ENCODE measurements around the gene TRMT44.

Gene TRMT44

DNA sequence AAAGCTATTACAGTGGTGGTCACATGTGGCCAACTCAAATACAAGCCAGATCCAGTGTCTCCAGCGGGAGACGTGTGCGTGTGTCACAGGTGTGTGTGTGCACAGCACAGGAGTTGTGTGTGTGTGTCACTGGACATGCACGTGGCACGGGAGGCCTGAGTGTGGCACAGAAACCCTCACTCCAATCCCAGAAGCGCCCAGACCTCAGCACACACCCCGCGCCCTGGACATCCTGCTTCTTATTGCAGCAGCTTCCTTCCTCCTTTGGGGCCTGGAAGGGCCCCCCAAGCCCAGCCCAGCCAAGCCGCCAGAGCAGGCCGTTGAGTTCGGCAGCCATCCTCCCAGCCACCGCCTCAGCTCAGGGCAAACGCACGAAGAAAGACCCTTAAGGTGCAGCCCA is 37.9 kb upstream of the TRMT44 start:
- no peak for TF ChIP-seq ZBTB7A (IDR thresholded peaks at IDR 0.05; ENCODE audit: low read depth)
- TF ChIP-seq EGR1 (IDR thresholded peaks at IDR 0.05), result no peak

- TF ChIP-seq YY1 (IDR thresholded peaks at IDR 0.05; ENCODE audit: low read depth) (no peak), ZBTB7A (IDR thresholded peaks at IDR 0.05; ENCODE audit: low read depth) (no peak), EGR1 (IDR thresholded peaks at IDR 0.05) (no peak), NFIC (IDR thresholded peaks at IDR 0.05) (0 out of 2 replicates have a peak, but pooled peaks have one; percentile 25), TCF12 (IDR thresholded peaks at IDR 0.05; ENCODE audit: low read depth) (no peak), EP300 (IDR thresholded peaks at IDR 0.05; ENCODE audit: borderline replicate concordance) (no peak), RAD21 (IDR thresholded peaks at IDR 0.05; ENCODE audit: low read depth) (peak; percentile 95)
Measured at GRCh38 chr4:8403173-8403753, 37.3 kb upstream of the TRMT44 start.

DNA sequence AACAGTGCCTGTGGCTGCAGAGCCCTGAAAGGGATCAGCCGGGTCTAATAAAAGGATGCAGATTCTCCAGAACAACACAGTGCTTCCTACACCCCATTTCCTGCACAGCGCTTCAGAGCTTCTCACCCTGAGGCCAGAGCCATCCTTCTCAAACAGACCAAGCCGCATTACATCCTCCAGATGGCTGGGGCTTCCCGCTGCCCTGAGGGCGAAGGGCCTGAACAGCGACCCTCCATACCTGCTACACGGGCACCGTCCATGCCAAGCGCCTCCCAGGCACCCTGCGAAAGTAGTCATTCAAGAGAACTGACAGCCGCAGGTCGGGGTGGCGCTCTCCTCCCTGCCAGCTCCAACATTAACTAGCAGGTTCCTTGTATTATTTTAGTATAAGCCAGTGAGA is 36.6 kb upstream of the TRMT44 start:
- TF ChIP-seq TAF1 (IDR thresholded peaks at IDR 0.05; ENCODE audit: low read depth) (no peak), CEBPB (IDR thresholded peaks at IDR 0.05) (no peak), EGR1 (IDR thresholded peaks at IDR 0.05) (no peak), FOXM1 (IDR thresholded peaks at IDR 0.05; ENCODE audit: borderline replicate concordance, low read depth) (no peak), MAX (IDR thresholded peaks at IDR 0.05) (no peak), EP300 (IDR thresholded peaks at IDR 0.05; ENCODE audit: borderline replicate concordance) (no peak), TCF12 (IDR thresholded peaks at IDR 0.05; ENCODE audit: low read depth) (no peak), ZBTB7A (IDR thresholded peaks at IDR 0.05; ENCODE audit: low read depth) (no peak)

DNA sequence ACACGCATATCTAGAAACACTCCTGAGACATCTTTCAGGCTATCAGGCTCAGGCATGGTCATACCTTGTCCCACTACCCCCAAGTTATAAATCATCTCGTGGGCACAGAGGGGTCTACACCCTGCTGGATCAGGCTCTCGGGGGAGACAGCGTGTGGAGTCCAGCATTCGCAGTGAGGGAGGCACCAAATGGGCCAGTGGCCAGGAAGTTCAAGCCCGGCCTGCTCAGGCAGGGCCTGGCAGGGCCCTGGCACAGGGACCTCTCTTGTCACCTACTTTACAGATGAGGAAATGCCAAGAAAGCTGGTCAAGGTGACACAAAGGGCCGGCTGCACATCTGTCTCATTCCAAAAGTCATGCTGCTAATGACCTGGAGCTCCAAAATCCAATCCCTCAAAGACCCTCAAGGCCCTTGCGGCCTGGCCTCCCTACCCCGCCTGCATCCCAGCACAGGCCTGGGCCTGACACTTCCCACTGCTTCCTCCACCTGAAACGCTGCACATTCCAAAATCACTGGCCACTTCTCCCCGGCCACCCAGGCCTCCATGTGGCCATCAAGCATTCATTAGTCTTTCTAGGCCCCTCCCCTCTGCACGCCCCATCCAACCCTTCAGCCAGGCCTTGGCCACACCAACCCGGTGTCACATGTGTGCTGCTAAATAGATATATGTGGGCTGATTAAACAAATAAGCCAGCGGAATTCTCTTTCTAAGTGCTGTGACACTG is 35.6 kb upstream of the TRMT44 start:
- TF ChIP-seq TAF1 (IDR thresholded peaks at IDR 0.05; ENCODE audit: low read depth), result no peak

- TF ChIP-seq YY1 (IDR thresholded peaks at IDR 0.05; ENCODE audit: low read depth), result no peak
Measured at GRCh38 chr4:8405516-8405875, 35.1 kb upstream of the TRMT44 start.

- peak; percentile 62; the same call in 1 of the 2 replicates for TF ChIP-seq RAD21 (IDR thresholded peaks at IDR 0.05; ENCODE audit: low read depth)
Measured at GRCh38 chr4:8406887-8407286, 33.7 kb upstream of the TRMT44 start.

GRCh38 chr4:8407316-8407715 is 33.3 kb upstream of the TRMT44 start:
- TF ChIP-seq USF1 (IDR thresholded peaks at IDR 0.05) (no peak), MAX (IDR thresholded peaks at IDR 0.05) (no peak), CEBPB (IDR thresholded peaks at IDR 0.05) (no peak), EP300 (IDR thresholded peaks at IDR 0.05; ENCODE audit: borderline replicate concordance) (no peak), CREB1 (IDR thresholded peaks at IDR 0.05; ENCODE audit: low read depth) (no peak), EGR1 (IDR thresholded peaks at IDR 0.05) (no peak), FOXM1 (IDR thresholded peaks at IDR 0.05; ENCODE audit: borderline replicate concordance, low read depth) (no peak), TAF1 (IDR thresholded peaks at IDR 0.05; ENCODE audit: low read depth) (no peak)

DNA sequence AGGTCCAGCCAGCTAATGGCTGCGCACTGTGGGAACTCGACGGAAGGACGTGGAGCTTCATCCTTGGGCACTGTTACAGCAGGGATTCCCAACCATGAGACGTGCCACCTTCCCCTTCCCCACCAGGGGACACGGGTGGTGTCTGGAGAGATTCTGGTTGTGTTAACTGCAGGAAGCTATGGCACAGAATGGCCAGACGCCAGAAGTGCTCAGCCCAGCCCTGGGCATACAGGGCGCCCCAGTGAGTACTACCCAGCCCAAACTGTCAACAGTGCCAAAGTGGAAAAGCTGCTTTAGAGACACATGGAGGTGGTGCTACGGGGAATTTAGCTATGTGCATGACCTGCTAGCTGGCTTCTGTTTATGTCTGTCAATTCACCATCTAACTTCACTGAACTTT is 32.8 kb upstream of the TRMT44 start:
- TF ChIP-seq USF1 (IDR thresholded peaks at IDR 0.05), result no peak
- no peak for TF ChIP-seq TCF12 (IDR thresholded peaks at IDR 0.05; ENCODE audit: low read depth)
- TF ChIP-seq CREB1 (IDR thresholded peaks at IDR 0.05; ENCODE audit: low read depth), result no peak
- TF ChIP-seq RAD21 (IDR thresholded peaks at IDR 0.05; ENCODE audit: low read depth), result no peak

GRCh38 chr4:8409264-8410065 is 31.1 kb upstream of the TRMT44 start:
- TF ChIP-seq CEBPB (IDR thresholded peaks at IDR 0.05) (no peak), ZBTB7A (IDR thresholded peaks at IDR 0.05; ENCODE audit: low read depth) (no peak), TCF12 (IDR thresholded peaks at IDR 0.05; ENCODE audit: low read depth) (no peak), NFIC (IDR thresholded peaks at IDR 0.05) (no peak), CREB1 (IDR thresholded peaks at IDR 0.05; ENCODE audit: low read depth) (no peak), MAX (IDR thresholded peaks at IDR 0.05) (no peak), RAD21 (IDR thresholded peaks at IDR 0.05; ENCODE audit: low read depth) (no peak), TAF1 (IDR thresholded peaks at IDR 0.05; ENCODE audit: low read depth) (no peak), EP300 (IDR thresholded peaks at IDR 0.05; ENCODE audit: borderline replicate concordance) (no peak), USF1 (IDR thresholded peaks at IDR 0.05) (no peak)
- TF ChIP-seq, protein P1, sequence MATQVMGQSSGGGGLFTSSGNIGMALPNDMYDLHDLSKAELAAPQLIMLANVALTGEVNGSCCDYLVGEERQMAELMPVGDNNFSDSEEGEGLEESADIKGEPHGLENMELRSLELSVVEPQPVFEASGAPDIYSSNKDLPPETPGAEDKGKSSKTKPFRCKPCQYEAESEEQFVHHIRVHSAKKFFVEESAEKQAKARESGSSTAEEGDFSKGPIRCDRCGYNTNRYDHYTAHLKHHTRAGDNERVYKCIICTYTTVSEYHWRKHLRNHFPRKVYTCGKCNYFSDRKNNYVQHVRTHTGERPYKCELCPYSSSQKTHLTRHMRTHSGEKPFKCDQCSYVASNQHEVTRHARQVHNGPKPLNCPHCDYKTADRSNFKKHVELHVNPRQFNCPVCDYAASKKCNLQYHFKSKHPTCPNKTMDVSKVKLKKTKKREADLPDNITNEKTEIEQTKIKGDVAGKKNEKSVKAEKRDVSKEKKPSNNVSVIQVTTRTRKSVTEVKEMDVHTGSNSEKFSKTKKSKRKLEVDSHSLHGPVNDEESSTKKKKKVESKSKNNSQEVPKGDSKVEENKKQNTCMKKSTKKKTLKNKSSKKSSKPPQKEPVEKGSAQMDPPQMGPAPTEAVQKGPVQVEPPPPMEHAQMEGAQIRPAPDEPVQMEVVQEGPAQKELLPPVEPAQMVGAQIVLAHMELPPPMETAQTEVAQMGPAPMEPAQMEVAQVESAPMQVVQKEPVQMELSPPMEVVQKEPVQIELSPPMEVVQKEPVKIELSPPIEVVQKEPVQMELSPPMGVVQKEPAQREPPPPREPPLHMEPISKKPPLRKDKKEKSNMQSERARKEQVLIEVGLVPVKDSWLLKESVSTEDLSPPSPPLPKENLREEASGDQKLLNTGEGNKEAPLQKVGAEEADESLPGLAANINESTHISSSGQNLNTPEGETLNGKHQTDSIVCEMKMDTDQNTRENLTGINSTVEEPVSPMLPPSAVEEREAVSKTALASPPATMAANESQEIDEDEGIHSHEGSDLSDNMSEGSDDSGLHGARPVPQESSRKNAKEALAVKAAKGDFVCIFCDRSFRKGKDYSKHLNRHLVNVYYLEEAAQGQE (IDR thresholded peaks at IDR 0.05; ENCODE audit: low read depth), result no peak
